GM23248 (cell line): ENCODE measurements around the gene PAXIP1.

Source experiments
- EZH2 ChIP-seq: fragments of 200-600 bp; sonication (generic); IDR thresholded peaks from 2 replicates; pipeline ENCODE4 v1.6.1; 2018; ENCODE audit warnings: antibody characterized with exemption, mild to moderate bottlenecking; ENCODE audit not compliant: insufficient read depth, poor library complexity, severe bottlenecking
- EZH2phosphoT487 ChIP-seq: fragments of 200-600 bp; sonication (generic); IDR thresholded peaks from 2 replicates; pipeline ENCODE4 v1.6.1; 2018; ENCODE audit warnings: antibody characterized with exemption, moderate library complexity, mild to moderate bottlenecking, low read depth; ENCODE audit not compliant: insufficient read depth

GRCh38 chr7:154927624-154928125 is 75.2 kb downstream of the PAXIP1 start:
- TF ChIP-seq EZH2: no peak
- no peak for TF ChIP-seq EZH2phosphoT487
